HG03196 (cell line): ENCODE results near the gene CLPX.
"Not testable (repeated sequence)": the region's sequence is repeated elsewhere in the genome, so short reads cannot be mapped to it uniquely, and the experiment has no call there.

Experiments
- ATAC-seq: cut with Tn5 transposase; IDR thresholded peaks from one replicate; pipeline ENCODE4 v1.9.1; 2021; ENCODE audit not compliant: unreplicated experiment

Gene CLPX

GRCh38 chr15:65175511-65175910 is 9.6 kb downstream of the CLPX start:
- ATAC-seq = no peak

- ATAC-seq = no peak
Observed at GRCh38 chr15:65174509-65174908, 10.6 kb downstream of the CLPX start.

- ATAC-seq = no peak
Observed at GRCh38 chr15:65172531-65172930, 12.6 kb downstream of the CLPX start.

- ATAC-seq = no peak
Observed at GRCh38 chr15:65171428-65171827, 13.7 kb downstream of the CLPX start.

GRCh38 chr15:65165875-65166274 is 19.3 kb downstream of the CLPX start:
- no peak for ATAC-seq

GRCh38 chr15:65164139-65164538 is 21.0 kb downstream of the CLPX start:
- no peak for ATAC-seq

GRCh38 chr15:65163041-65163440 is 22.1 kb downstream of the CLPX start:
- ATAC-seq = no peak

GRCh38 chr15:65156692-65157091 is 28.4 kb downstream of the CLPX start:
- ATAC-seq = no peak

GRCh38 chr15:65154720-65155119 is 30.4 kb downstream of the CLPX start:
- ATAC-seq = no peak

- ATAC-seq = no peak
Observed at GRCh38 chr15:65147902-65148301, 37.2 kb downstream of the CLPX start.

- no peak for ATAC-seq
Observed at GRCh38 chr15:65146438-65146837, 38.7 kb downstream of the CLPX start.

GRCh38 chr15:65138631-65139030 is 46.5 kb downstream of the CLPX start:
- not testable (repeated sequence) for ATAC-seq

- ATAC-seq = not testable (repeated sequence)
Observed at GRCh38 chr15:65137893-65138292, 47.2 kb downstream of the CLPX start.

- not testable (repeated sequence) for ATAC-seq
Observed at GRCh38 chr15:65137089-65137488, 48.1 kb downstream of the CLPX start.

GRCh38 chr15:65134538-65134937 is 50.6 kb downstream of the CLPX start:
- no peak for ATAC-seq

GRCh38 chr15:65133548-65134200 is 51.5 kb downstream of the CLPX start, which contains the start of gene PDCD7:
Gene PDCD7 (minus strand): TSS chr15:65133808. CDS start chr15:65133781, 27 bp downstream.
- peak; percentile 82 for ATAC-seq

- peak; percentile 36 for ATAC-seq
Observed at GRCh38 chr15:65132878-65133547, 52.1 kb downstream of the CLPX start.

GRCh38 chr15:65130941-65131340 is 54.2 kb downstream of the CLPX start:
- ATAC-seq = no peak

GRCh38 chr15:65115542-65115941 is 69.6 kb downstream of the CLPX start:
- no peak for ATAC-seq

GRCh38 chr15:65115086-65115485 is 70.1 kb downstream of the CLPX start, which contains the start of gene UBAP1L:
Gene UBAP1L (minus strand): TSS chr15:65115200. CDS start chr15:65106215, 8,985 bp downstream.
- no peak for ATAC-seq

- ATAC-seq = no peak
Observed at GRCh38 chr15:65110676-65111292, 74.4 kb downstream of the CLPX start.

- ATAC-seq = no peak
Observed at GRCh38 chr15:65106011-65106590, 79.0 kb downstream of the CLPX start.
